Mesendoderm (in vitro differentiated cells): ENCODE data around the gene RHCG.

Experiments
- DNase-seq: peaks from one replicate; pipeline ENCODE4 v3.0.0; 2013
- H2AK5ac ChIP-seq: 2 replicates; pipeline ENCODE4 v1.6.1; 2013; ENCODE audit warnings: low read length, inconsistent platforms
- H2BK120ac ChIP-seq: 2 replicates; pipeline ENCODE4 v1.6.1; 2013; ENCODE audit warnings: low read depth, mild to moderate bottlenecking, low read length, moderate library complexity, mixed read lengths
- H2BK15ac ChIP-seq: replicated peaks from 2 replicates; pipeline ENCODE4 v1.6.1; 2013; ENCODE audit warnings: low read depth, mild to moderate bottlenecking, moderate library complexity
- H2BK5ac ChIP-seq: 2 replicates; pipeline ENCODE4 v1.6.1; 2013; ENCODE audit warnings: low read length, inconsistent platforms
- H3K18ac ChIP-seq: 2 replicates; pipeline ENCODE4 v1.6.1; 2013; ENCODE audit warnings: mild to moderate bottlenecking, low read length, mixed read lengths
- H3K23ac ChIP-seq: one replicate; pipeline ENCODE4 v1.6.1; 2013; ENCODE audit warnings: low read length
- H3K27ac ChIP-seq: 2 replicates; pipeline ENCODE4 v1.5.1; 2013; ENCODE audit warnings: low read depth, mild to moderate bottlenecking, inconsistent platforms, low read length, moderate library complexity
- H3K27me3 ChIP-seq: 2 replicates; pipeline ENCODE4 v1.6.1; 2013; ENCODE audit warnings: low read length, control low read depth, mild to moderate bottlenecking, inconsistent platforms; ENCODE audit not compliant: insufficient read depth, poor library complexity
- H3K36me3 ChIP-seq: 2 replicates; pipeline ENCODE4 v1.6.1; 2013; ENCODE audit warnings: low read length, inconsistent platforms; ENCODE audit not compliant: control insufficient read depth, insufficient read depth
- H3K4ac ChIP-seq: one replicate; pipeline ENCODE4 v1.6.1; 2013; ENCODE audit warnings: low read depth, mild to moderate bottlenecking, low read length, moderate library complexity
- H3K4me1 ChIP-seq: 2 replicates; pipeline ENCODE4 v1.6.1; 2013; ENCODE audit warnings: low read depth, low read length, inconsistent platforms; ENCODE audit not compliant: control insufficient read depth
- H3K4me2 ChIP-seq: 2 replicates; pipeline ENCODE4 v1.6.1; 2013; ENCODE audit warnings: low read length
- H3K4me3 ChIP-seq: 2 replicates; pipeline ENCODE4 v1.5.1; 2013; ENCODE audit warnings: mild to moderate bottlenecking, low read length
- H3K56ac ChIP-seq: one replicate; pipeline ENCODE4 v1.6.1; 2013; ENCODE audit warnings: low read length
- H3K79me1 ChIP-seq: 2 replicates; pipeline ENCODE4 v1.6.1; 2013; ENCODE audit warnings: low read length, inconsistent platforms
- H3K79me2 ChIP-seq: 2 replicates; pipeline ENCODE4 v1.6.1; 2013; ENCODE audit warnings: mild to moderate bottlenecking, low read length; ENCODE audit not compliant: control insufficient read depth, insufficient read depth
- H3K9ac ChIP-seq: 2 replicates; pipeline ENCODE4 v1.6.1; 2013; ENCODE audit warnings: low read length, inconsistent platforms
- H4K5ac ChIP-seq: one replicate; pipeline ENCODE4 v1.6.1; 2013; ENCODE audit warnings: low read length
- H4K8ac ChIP-seq: one replicate; pipeline ENCODE4 v1.6.1; 2013; ENCODE audit warnings: low read depth, mild to moderate bottlenecking, control low read depth, low read length, moderate library complexity
- WGBS: extraction: QIAGEN DNeasy Blood & Tissue Kit; methylation state at CpG from one replicate; pipeline ENCODE4 v1.1.7; 2013; ENCODE audit warnings: low lambda C conversion rate, missing lambda C conversion rate; ENCODE audit not compliant: insufficient coverage; ENCODE audit errors: extremely low coverage; 5-methylcytosine and 5-hydroxymethylcytosine counted together

RHCG gene

GRCh38 chr15:89480505-89480904 lies 15.9 kb downstream of the RHCG start:
- no peak for DNase-seq
- H3K4me2 ChIP-seq = no peak overlapping the region
- no peak overlapping the region for H3K4ac ChIP-seq
- no peak overlapping the region for H3K4me3 ChIP-seq
- H3K4me1 ChIP-seq = no peaks in the 10 kb centered on the region
- no peak overlapping the region for H2BK120ac ChIP-seq
- H3K18ac ChIP-seq = no peak overlapping the region
- H3K36me3 ChIP-seq = no peaks in the 10 kb centered on the region
- H4K5ac ChIP-seq = no peak overlapping the region
- no peak overlapping the region for H2BK5ac ChIP-seq
- no CpG with 5 or more reads among the region's 3 CpGs for WGBS
- no peak overlapping the region for H3K56ac ChIP-seq
- no peak overlapping the region for H4K8ac ChIP-seq
- H3K23ac ChIP-seq = no peak overlapping the region
- no peak overlapping the region for H2AK5ac ChIP-seq
- H3K9ac ChIP-seq = no peak overlapping the region
- no peaks in the 10 kb centered on the region for H3K79me1 ChIP-seq
- no peak overlapping the region for H3K27ac ChIP-seq
- no peaks in the 10 kb centered on the region for H3K27me3 ChIP-seq
- H3K79me2 ChIP-seq = no peaks in the 10 kb centered on the region
- no peak overlapping the region for H2BK15ac ChIP-seq

DNA sequence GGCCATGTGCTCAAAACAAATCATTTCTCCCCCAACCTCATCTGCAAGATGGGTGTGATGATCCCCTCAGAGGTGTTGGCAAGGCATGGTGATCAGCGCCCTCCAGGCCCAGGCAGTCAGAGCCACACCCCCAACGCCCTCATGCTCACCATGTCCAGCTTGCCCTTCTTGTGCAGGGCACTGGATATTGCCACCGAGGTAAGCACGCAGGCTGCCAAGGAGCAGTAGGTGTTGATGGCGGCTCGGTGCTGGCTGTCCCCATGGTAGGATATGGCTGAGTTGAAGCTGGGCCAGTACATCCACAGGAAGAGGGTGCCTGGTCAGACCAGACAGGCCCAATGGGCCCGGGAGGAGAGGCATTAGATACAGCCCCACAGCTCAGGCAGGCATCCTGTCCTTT lies 17.2 kb downstream of the RHCG start:
- Histone ChIP-seq H2BK120ac (no peak overlapping the region), H3K18ac (no peak overlapping the region), H3K9ac (no peak overlapping the region), H3K36me3 (no peaks in the 10 kb centered on the region), H3K4me1 (no peaks in the 10 kb centered on the region), H3K79me2 (no peaks in the 10 kb centered on the region), H2BK5ac (no peak overlapping the region), H3K27me3 (no peaks in the 10 kb centered on the region), H3K79me1 (no peaks in the 10 kb centered on the region), H3K56ac (no peak overlapping the region), H3K4me3 (no peak overlapping the region), H2BK15ac (no peak overlapping the region), H3K23ac (no peak overlapping the region), H2AK5ac (no peak overlapping the region), H4K5ac (no peak overlapping the region), H3K4me2 (no peak overlapping the region), H3K4ac (no peak overlapping the region), H4K8ac (no peak overlapping the region), H3K27ac (no peak overlapping the region)
- DNase-seq = no peak
- no CpG with 5 or more reads among the region's 7 CpGs for WGBS

- Histone ChIP-seq H2BK5ac (no peak overlapping the region), H2BK120ac (no peak overlapping the region), H3K4me1 (no peaks in the 10 kb centered on the region), H4K5ac (no peak overlapping the region), H3K4ac (no peak overlapping the region), H3K18ac (no peak overlapping the region), H3K79me1 (no peaks in the 10 kb centered on the region), H3K27me3 (no peaks in the 10 kb centered on the region), H2BK15ac (no peak overlapping the region), H3K4me3 (no peak overlapping the region), H3K56ac (no peak overlapping the region), H2AK5ac (no peak overlapping the region), H4K8ac (no peak overlapping the region), H3K9ac (no peak overlapping the region), H3K27ac (no peak overlapping the region), H3K79me2 (no peaks in the 10 kb centered on the region), H3K36me3 (no peaks in the 10 kb centered on the region), H3K4me2 (no peak overlapping the region), H3K23ac (no peak overlapping the region)
- DNase-seq = no peak
- no CpG with 5 or more reads among the region's 22 CpGs for WGBS
Measured at GRCh38 chr15:89477411-89478242, 18.8 kb downstream of the RHCG start.

DNA sequence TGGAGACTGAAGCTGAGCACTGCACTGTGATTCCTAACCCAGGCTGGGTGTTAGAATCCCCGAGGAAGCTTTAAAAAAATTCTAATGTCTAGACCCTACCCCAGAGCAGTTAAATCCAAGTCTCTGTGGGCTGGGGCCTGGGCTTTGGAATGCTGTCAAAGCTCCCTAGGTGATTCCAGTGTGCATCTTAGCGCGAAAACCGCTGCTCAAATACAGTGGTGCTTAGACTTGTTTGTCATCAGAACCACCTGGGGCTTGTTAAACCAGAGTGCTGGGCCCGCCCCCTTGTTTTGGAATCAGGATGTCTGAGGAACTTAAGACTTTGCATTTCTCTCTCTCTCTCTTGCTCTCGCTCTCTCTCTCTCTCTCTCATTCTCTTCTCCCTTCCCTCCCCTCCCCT lies 20.7 kb downstream of the RHCG start:
- no peaks in the 10 kb centered on the region for H3K4me1 ChIP-seq
- H2BK5ac ChIP-seq = no peak overlapping the region
- H3K4me2 ChIP-seq = no peak overlapping the region
- H3K36me3 ChIP-seq = no peaks in the 10 kb centered on the region
- H2BK120ac ChIP-seq = no peak overlapping the region
- no peaks in the 10 kb centered on the region for H3K27me3 ChIP-seq
- H3K4me3 ChIP-seq = no peak overlapping the region
- no peak overlapping the region for H3K27ac ChIP-seq
- H4K8ac ChIP-seq = no peak overlapping the region
- H2AK5ac ChIP-seq = no peak overlapping the region
- H2BK15ac ChIP-seq = no peak overlapping the region
- WGBS = no CpG with 5 or more reads among the region's 6 CpGs
- H3K18ac ChIP-seq = no peak overlapping the region
- no peak overlapping the region for H3K56ac ChIP-seq
- no peaks in the 10 kb centered on the region for H3K79me1 ChIP-seq
- no peak overlapping the region for H3K23ac ChIP-seq
- H4K5ac ChIP-seq = no peak overlapping the region
- no peak overlapping the region for H3K9ac ChIP-seq
- H3K79me2 ChIP-seq = no peaks in the 10 kb centered on the region
- no peak overlapping the region for H3K4ac ChIP-seq
- no peak for DNase-seq

GRCh38 chr15:89472785-89473256 lies 23.6 kb downstream of the RHCG start:
- H3K4me2 ChIP-seq = no peak overlapping the region
- H3K4me1 ChIP-seq = no peaks in the 10 kb centered on the region
- H4K8ac ChIP-seq = no peak overlapping the region
- no peaks in the 10 kb centered on the region for H3K79me2 ChIP-seq
- no peak overlapping the region for H3K4ac ChIP-seq
- H3K27ac ChIP-seq = no peak overlapping the region
- H2BK15ac ChIP-seq = no peak overlapping the region
- no peak overlapping the region for H2BK120ac ChIP-seq
- H3K27me3 ChIP-seq = no peaks in the 10 kb centered on the region
- no CpG with 5 or more reads among the region's 7 CpGs for WGBS
- no peak overlapping the region for H2BK5ac ChIP-seq
- H3K9ac ChIP-seq = no peak overlapping the region
- H3K79me1 ChIP-seq = no peaks in the 10 kb centered on the region
- H2AK5ac ChIP-seq = no peak overlapping the region
- H3K4me3 ChIP-seq = no peak overlapping the region
- DNase-seq = peak; percentile 91
- no peak overlapping the region for H3K23ac ChIP-seq
- H3K36me3 ChIP-seq = no peaks in the 10 kb centered on the region
- H3K18ac ChIP-seq = no peak overlapping the region
- no peak overlapping the region for H3K56ac ChIP-seq
- H4K5ac ChIP-seq = no peak overlapping the region
